Ammon's horn (tissue), 1 donor: Measurements from ENCODE around the gene METTL17.

Experiments
- DNase-seq: peaks from one replicate; pipeline ENCODE4 v3.0.0-alpha.2; 2016; ENCODE audit warnings: low spot score

Gene METTL17

DNA sequence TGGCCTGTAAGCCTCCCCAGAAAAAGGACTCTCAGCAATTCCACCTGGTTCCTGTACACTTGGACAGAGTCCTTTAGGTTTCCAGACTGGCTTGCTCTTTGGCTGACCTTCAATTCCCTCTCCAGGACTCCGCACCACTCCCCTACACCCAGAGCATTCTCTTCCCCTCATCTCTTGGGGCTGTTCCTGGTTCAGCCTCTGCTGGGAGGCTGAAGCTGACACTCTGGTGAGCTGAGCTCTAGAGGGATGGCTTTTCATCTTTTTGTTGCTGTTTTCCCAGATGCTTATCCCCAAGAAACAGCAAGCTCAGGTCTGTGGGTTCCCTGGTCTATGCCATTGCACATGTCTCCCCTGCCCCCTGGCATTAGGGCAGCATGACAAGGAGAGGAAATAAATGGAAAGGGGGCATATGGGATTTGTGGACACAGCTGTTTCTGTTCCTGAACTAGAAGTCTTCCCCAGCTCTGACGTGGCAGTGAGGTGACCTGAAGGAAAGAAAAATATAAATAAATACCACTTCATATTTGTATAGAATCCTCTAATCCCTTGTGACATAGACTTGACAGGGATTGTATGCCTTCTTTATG is 53.7 kb downstream of the METTL17 start:
- DNase-seq = no peak

- no peak for DNase-seq
Measured at GRCh38 chr14:21043974-21044618, 54.3 kb downstream of the METTL17 start.
